ENCODE measurements around the gene LRRC27. TPM values are rescaled to one million over a fixed set of nuclear protein-coding genes. Genes with fewer than 3 reads are reported as not detected.

Gene LRRC27
- polyA plus RNA-seq, 2 of the 4 experiments (the other 2 are of a cell fraction): 6.5 to 6.9 TPM

DNA sequence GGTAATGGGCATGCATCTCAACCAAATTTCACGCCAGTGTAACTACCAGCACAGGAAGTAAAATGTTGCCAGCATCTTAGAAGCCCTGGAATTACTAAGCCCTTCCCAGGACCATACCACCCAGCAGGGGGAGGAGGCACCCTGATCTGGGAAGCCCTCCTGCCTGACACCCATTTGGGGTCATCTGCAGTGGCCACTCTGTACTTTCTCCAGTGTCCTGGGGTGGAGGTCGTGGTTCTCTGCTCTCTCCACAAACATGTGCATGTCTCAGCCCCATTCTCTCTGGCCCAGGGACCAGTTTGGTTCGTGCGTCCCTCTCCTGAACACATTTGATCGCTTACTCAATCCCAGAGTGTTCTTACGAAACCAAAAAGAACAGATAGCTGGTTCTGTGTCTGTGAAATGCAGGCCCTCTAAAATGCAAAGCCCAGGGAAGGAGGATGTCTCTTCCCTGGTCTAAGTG lies 9.4 kb upstream of the LRRC27 start:
- H3K27ac ChIP-seq: peak overlapping the region; percentile 95 to 99
- ATAC-seq (peak; percentile 63 to 69), FAIRE-seq (no peak), DNase-seq (ENCODE audit: low read depth in 1 of 2, low spot score in 1 of 2) (peak; percentile 63 to 64)
- H3K9me3 ChIP-seq: no peaks in the 10 kb centered on the region
- peak overlapping the region; percentile 70 for H3K4me2 ChIP-seq
- no peak overlapping the region for H3K4me3 ChIP-seq
- peaks cover 90% of the 10 kb centered on the region for H3K4me1 ChIP-seq
- ChIA-PET POLR2A (interaction anchor here (1.0 kb wide), 1 partner anchor 15 kb away, joined by 7 read pairs; the partner anchor contains the start of gene STK32C), CTCF (no interaction called here)
- WGBS (ENCODE audit: missing lambda C conversion rate): 16% methylated on average over 6 of the region's 6 CpGs
- TF ChIP-seq MYC (IDR thresholded peaks at IDR 0.05; ENCODE audit: borderline replicate concordance, low read length) (no peak), HOXA7 (CRISPR knock-in tag; IDR thresholded peaks at IDR 0.05) (no peak), ZC3H11A (IDR thresholded peaks at IDR 0.05) (no peak), POLR2A (IDR thresholded peaks at IDR 0.05; ENCODE audit: low read length) (no peak), TP53 (CRISPR knock-in tag; IDR thresholded peaks at IDR 0.05) (no peak), RCOR1 (IDR thresholded peaks at IDR 0.05; ENCODE audit: low read depth, low read length) (no peak), FOSB (CRISPR knock-in tag; IDR thresholded peaks at IDR 0.05) (no peak), HEYL (CRISPR knock-in tag; IDR thresholded peaks at IDR 0.05) (no peak), CHD2 (IDR thresholded peaks at IDR 0.05; ENCODE audit: low read length, partially characterized antibody) (no peak), TFCP2L1 (CRISPR knock-in tag; IDR thresholded peaks at IDR 0.05) (no peak), CBX8 (IDR thresholded peaks at IDR 0.05) (no peak), BHLHE40 (IDR thresholded peaks at IDR 0.05; ENCODE audit: low read depth, low read length) (no peak), FOSL2 (IDR thresholded peaks at IDR 0.05) (no peak), FOSL2 (CRISPR knock-in tag; IDR thresholded peaks at IDR 0.05) (0 out of 2 replicates have a peak, but pooled peaks have one; percentile 18), HDAC2 (IDR thresholded peaks at IDR 0.05) (no peak), JUN (IDR thresholded peaks at IDR 0.05) (peak; percentile 57 to 70; a peak in 3 of 5 replicates), CHD4 (IDR thresholded peaks at IDR 0.05; ENCODE audit: borderline replicate concordance) (no peak), ZNF302 (CRISPR knock-in tag; IDR thresholded peaks at IDR 0.05) (no peak), EHF (CRISPR knock-in tag; IDR thresholded peaks at IDR 0.05) (no peak), SREBF2 (IDR thresholded peaks at IDR 0.05) (no peak), RNF2 (IDR thresholded peaks at IDR 0.05; ENCODE audit: borderline replicate concordance, low read depth) (no peak), HOXB13 (CRISPR knock-in tag; IDR thresholded peaks at IDR 0.05; ENCODE audit: low read depth) (no peak), CEBPB (IDR thresholded peaks at IDR 0.05) (peak; percentile 96 to 98), MAFK (IDR thresholded peaks at IDR 0.05; ENCODE audit: partially characterized antibody) (no peak), ZSCAN20 (CRISPR knock-in tag; IDR thresholded peaks at IDR 0.05) (no peak), RFX5 (IDR thresholded peaks at IDR 0.05) (no peak), EP300 (IDR thresholded peaks at IDR 0.05) (no peak), NFE2L2 (conservative IDR thresholded peaks at IDR 0.05; ENCODE audit: low read length) (no peak)
- TF ChIP-seq, protein P1, sequence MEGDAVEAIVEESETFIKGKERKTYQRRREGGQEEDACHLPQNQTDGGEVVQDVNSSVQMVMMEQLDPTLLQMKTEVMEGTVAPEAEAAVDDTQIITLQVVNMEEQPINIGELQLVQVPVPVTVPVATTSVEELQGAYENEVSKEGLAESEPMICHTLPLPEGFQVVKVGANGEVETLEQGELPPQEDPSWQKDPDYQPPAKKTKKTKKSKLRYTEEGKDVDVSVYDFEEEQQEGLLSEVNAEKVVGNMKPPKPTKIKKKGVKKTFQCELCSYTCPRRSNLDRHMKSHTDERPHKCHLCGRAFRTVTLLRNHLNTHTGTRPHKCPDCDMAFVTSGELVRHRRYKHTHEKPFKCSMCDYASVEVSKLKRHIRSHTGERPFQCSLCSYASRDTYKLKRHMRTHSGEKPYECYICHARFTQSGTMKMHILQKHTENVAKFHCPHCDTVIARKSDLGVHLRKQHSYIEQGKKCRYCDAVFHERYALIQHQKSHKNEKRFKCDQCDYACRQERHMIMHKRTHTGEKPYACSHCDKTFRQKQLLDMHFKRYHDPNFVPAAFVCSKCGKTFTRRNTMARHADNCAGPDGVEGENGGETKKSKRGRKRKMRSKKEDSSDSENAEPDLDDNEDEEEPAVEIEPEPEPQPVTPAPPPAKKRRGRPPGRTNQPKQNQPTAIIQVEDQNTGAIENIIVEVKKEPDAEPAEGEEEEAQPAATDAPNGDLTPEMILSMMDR (IDR thresholded peaks at IDR 0.05): no peak; the same call in 2 of the 3 replicates
- TF ChIP-seq, protein P2, sequence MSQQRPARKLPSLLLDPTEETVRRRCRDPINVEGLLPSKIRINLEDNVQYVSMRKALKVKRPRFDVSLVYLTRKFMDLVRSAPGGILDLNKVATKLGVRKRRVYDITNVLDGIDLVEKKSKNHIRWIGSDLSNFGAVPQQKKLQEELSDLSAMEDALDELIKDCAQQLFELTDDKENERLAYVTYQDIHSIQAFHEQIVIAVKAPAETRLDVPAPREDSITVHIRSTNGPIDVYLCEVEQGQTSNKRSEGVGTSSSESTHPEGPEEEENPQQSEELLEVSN (IDR thresholded peaks at IDR 0.05; ENCODE audit: borderline replicate concordance, low read depth): no peak
- TF ChIP-seq, protein P3, sequence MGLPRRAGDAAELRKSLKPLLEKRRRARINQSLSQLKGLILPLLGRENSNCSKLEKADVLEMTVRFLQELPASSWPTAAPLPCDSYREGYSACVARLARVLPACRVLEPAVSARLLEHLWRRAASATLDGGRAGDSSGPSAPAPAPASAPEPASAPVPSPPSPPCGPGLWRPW (IDR thresholded peaks at IDR 0.05): peak; percentile 83
- TF ChIP-seq, protein P4, sequence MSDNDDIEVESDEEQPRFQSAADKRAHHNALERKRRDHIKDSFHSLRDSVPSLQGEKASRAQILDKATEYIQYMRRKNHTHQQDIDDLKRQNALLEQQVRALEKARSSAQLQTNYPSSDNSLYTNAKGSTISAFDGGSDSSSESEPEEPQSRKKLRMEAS (IDR thresholded peaks at IDR 0.05): peak; percentile 52
